MM.1S (cell line): ENCODE measurements around the gene ZBTB5.

Source experiments
- EZH2 ChIP-seq: fragments of 300-600 bp; sonication (generic); optimal IDR thresholded peaks from 2 replicates; pipeline ENCODE3; 2017; ENCODE audit warnings: low read depth, mild to moderate bottlenecking, antibody characterized with exemption, low read length, mixed read lengths
- TF ChIP-seq, protein P1 (sequence below): fragments of 300-600 bp; sonication (generic); IDR thresholded peaks from 2 replicates; pipeline ENCODE4 v1.5.1; 2016; ENCODE audit warnings: antibody characterized with exemption, low read length, mixed read lengths

DNA sequence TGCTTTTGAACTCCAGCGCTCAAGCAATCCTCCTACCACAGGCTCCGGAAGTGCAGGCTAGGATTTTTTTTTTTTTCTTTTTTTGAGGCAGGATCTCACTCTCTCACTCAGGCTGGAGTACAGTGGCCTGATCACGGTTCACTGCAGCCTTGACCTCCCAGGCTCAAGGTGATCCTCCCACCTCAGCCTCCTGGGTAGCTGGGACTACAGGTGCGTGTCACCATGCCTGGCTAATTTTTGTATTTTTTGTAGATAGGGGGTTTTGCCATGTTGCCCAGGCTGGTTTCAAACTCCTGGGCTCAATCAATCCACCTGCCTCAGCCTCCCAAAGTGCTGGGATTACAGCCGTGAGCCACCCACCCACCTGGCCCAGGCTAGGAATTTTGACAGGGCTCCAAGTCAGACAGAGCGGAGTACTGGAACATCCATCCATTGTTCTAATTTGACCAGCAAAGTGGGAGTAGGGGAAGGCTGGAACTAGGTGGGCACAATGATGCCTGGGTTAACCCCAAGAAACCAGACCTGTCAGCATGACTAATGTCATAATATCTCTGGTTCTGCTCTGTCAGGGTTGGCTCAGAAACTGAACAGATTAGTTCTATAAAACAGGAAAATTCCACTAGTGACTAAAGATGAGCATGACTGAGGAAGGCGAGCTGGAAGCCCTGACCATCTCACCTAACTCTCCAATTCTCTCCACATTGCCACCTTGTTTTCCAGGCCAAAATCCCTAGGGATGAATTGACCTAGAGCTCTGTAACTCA, 9.2 kb downstream of the ZBTB5 start:
- TF ChIP-seq, protein P1, sequence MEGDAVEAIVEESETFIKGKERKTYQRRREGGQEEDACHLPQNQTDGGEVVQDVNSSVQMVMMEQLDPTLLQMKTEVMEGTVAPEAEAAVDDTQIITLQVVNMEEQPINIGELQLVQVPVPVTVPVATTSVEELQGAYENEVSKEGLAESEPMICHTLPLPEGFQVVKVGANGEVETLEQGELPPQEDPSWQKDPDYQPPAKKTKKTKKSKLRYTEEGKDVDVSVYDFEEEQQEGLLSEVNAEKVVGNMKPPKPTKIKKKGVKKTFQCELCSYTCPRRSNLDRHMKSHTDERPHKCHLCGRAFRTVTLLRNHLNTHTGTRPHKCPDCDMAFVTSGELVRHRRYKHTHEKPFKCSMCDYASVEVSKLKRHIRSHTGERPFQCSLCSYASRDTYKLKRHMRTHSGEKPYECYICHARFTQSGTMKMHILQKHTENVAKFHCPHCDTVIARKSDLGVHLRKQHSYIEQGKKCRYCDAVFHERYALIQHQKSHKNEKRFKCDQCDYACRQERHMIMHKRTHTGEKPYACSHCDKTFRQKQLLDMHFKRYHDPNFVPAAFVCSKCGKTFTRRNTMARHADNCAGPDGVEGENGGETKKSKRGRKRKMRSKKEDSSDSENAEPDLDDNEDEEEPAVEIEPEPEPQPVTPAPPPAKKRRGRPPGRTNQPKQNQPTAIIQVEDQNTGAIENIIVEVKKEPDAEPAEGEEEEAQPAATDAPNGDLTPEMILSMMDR = no peak
- no peak for TF ChIP-seq EZH2
